HepG2 (cell line): ENCODE data around the gene MAP1LC3B. TPM values are rescaled to one million over a fixed set of nuclear protein-coding genes. Genes with fewer than 3 reads are reported as not detected.
A peak's percentile ranks its signal among the peaks of the same experiment; 100 is the strongest.

Experiments used
- ADNP ChIP-seq: sonication (generic); formaldehyde crosslinking; IDR thresholded peaks from 2 replicates; pipeline ENCODE4 v1.4.0; 2020; ENCODE audit warnings: missing genetic modification reagents
- AFF4 ChIP-seq: sonication (generic); formaldehyde crosslinking; IDR thresholded peaks from 2 replicates; pipeline ENCODE4 v1.4.0; 2020; ENCODE audit warnings: missing genetic modification reagents
- GFI1 ChIP-seq: sonication (generic); formaldehyde crosslinking; IDR thresholded peaks from 2 replicates; pipeline ENCODE4 v1.5.0; 2020; ENCODE audit warnings: missing genetic modification reagents, mild to moderate bottlenecking, borderline replicate concordance
- HES4 ChIP-seq: sonication (generic); formaldehyde crosslinking; IDR thresholded peaks from 2 replicates; pipeline ENCODE4 v1.9.0; 2021; ENCODE audit warnings: mild to moderate bottlenecking, missing genetic modification reagents, borderline replicate concordance
- LCORL ChIP-seq, 2 experiments: fragments of 450-650 bp in 1 of 2; sonication (generic) in 1 of 2; formaldehyde crosslinking in 1 of 2; IDR thresholded peaks; 2 replicates each; pipeline versions ENCODE4 v1.5.0 to v1.6.1; 2017 to 2020; ENCODE audit warnings: antibody characterized with exemption in 1 of 2, missing genetic modification reagents in 1 of 2
- MYNN ChIP-seq: sonication (generic); formaldehyde crosslinking; IDR thresholded peaks from 2 replicates; pipeline ENCODE4 v1.4.0; 2020; ENCODE audit warnings: mild to moderate bottlenecking, low read depth, missing genetic modification reagents
- NFE2 ChIP-seq: sonication (generic); formaldehyde crosslinking; IDR thresholded peaks from 2 replicates; pipeline ENCODE4 v1.4.0; 2020; ENCODE audit warnings: missing genetic modification reagents
- SETDB1 ChIP-seq: sonication (generic); formaldehyde crosslinking; IDR thresholded peaks from 2 replicates; pipeline ENCODE4 v1.5.1; 2020; ENCODE audit warnings: missing genetic modification reagents, mild to moderate bottlenecking, borderline replicate concordance
- SP4 ChIP-seq: sonication (generic); formaldehyde crosslinking; IDR thresholded peaks from 2 replicates; pipeline ENCODE4 v1.8.1; 2023; ENCODE audit warnings: mild to moderate bottlenecking, missing genetic modification reagents
- SRSF4 ChIP-seq: fragments of 200-400 bp; formaldehyde crosslinking; IDR thresholded peaks from one replicate; pipeline ENCODE4 v1.6.1; 2018; ENCODE audit warnings: mild to moderate bottlenecking, low read depth, low read length, moderate library complexity; ENCODE audit not compliant: poor library complexity, severe bottlenecking
- SRSF9 ChIP-seq: fragments of 200-400 bp; formaldehyde crosslinking; IDR thresholded peaks from 2 replicates; pipeline ENCODE4 v1.6.1; 2018; ENCODE audit warnings: borderline replicate concordance, mild to moderate bottlenecking, low read depth, low read length; ENCODE audit not compliant: insufficient read depth, poor library complexity, severe bottlenecking
- TAF1 ChIP-seq: sonication (generic); formaldehyde crosslinking; IDR thresholded peaks from 2 replicates; pipeline ENCODE4 v1.4.0; 2020; ENCODE audit warnings: missing genetic modification reagents
- ZBTB1 ChIP-seq: sonication (generic); formaldehyde crosslinking; IDR thresholded peaks from 2 replicates; pipeline ENCODE4 v1.4.0; 2020; ENCODE audit warnings: missing genetic modification reagents, borderline replicate concordance
- ZNF260 ChIP-seq: sonication (generic); formaldehyde crosslinking; IDR thresholded peaks from 2 replicates; pipeline ENCODE4 v1.4.0; 2020; ENCODE audit warnings: missing genetic modification reagents, low read depth, mild to moderate bottlenecking, borderline replicate concordance
- ZNF432 ChIP-seq: sonication (generic); formaldehyde crosslinking; IDR thresholded peaks from 2 replicates; pipeline ENCODE4 v1.5.0; 2020; ENCODE audit warnings: missing genetic modification reagents, mild to moderate bottlenecking, borderline replicate concordance
- ZNF704 ChIP-seq: sonication (generic); formaldehyde crosslinking; IDR thresholded peaks from 2 replicates; pipeline ENCODE4 v1.8.1; 2023; ENCODE audit warnings: mild to moderate bottlenecking, inconsistent platforms, moderate library complexity, missing genetic modification reagents, borderline replicate concordance
- polyA plus RNA-seq, 8 experiments: library from polyadenylated mRNA; depleted of rRNA in 3 of 8; stranded (reverse) in 7 of 8; unstranded in 1 of 8; fragments of >200 nt; fragmentation: Illumina TruSeq in 4 of 8; extraction: Trizol in 4 of 8; gene quantifications; 2 replicates each; pipeline versions ENCODE4 v1.2.1 to v1.2.3, GENCODE V29; 2011 to 2016; ENCODE audit warnings: low read depth in 4 of 8, missing spikeins in 1 of 8, mixed read lengths in 1 of 8; ENCODE audit not compliant: insufficient read depth in 1 of 8
- total RNA-seq, 5 experiments: library from RNA; depleted of rRNA; stranded (reverse); fragments of >200 nt; fragmentation: Illumina TruSeq; extraction: Trizol; gene quantifications; 2 replicates each; pipeline ENCODE4 v1.2.3, GENCODE V29; 2016; ENCODE audit warnings: low read depth in 1 of 5

MAP1LC3B gene
- total and polyA plus RNA-seq, 2 of the 13 experiments (the other 11 are each of a cell fraction or from before 2014, with no cell fraction given) = 15.7 to 37.4 TPM

- TF ChIP-seq AFF4 (peak; percentile 18), SP4 (CRISPR knock-in tag) (peak; percentile 98), GFI1 (CRISPR knock-in tag) (no peak), ZNF432 (CRISPR knock-in tag) (no peak), ZNF260 (no peak), SETDB1 (CRISPR knock-in tag) (no peak), ADNP (peak; percentile 30; the same call in 1 of the 2 replicates), TAF1 (no peak; the same call in none of the 2 replicates), SRSF4 (no peak), LCORL (IDR thresholded peaks at IDR 0.05) (no peak), LCORL (CRISPR knock-in tag; IDR thresholded peaks at IDR 0.05) (peak; percentile 98), NFE2 (no peak), ZBTB1 (CRISPR knock-in tag) (no peak), HES4 (CRISPR knock-in tag) (no peak), MYNN (CRISPR knock-in tag) (no peak; the same call in 1 of the 2 replicates), ZNF704 (CRISPR knock-in tag) (no peak; the same call in 1 of the 2 replicates), SRSF9 (no peak)
Measured at GRCh38 chr16:87383505-87384161, 8.5 kb upstream of the MAP1LC3B start, which contains the start of gene FBXO31 (continued).
